Stimulated activated memory B cell treated with anti-CD40 and anti-IgM and Interleukin-4, amounts not matched to agents 10 μg/mL and 1 μg/mL and 100 μg/mL, for 72 hours (primary cell): Measurements from ENCODE around the gene PCSK7.

Experiments used
- ATAC-seq: fragments of 150-1000 bp; cut with Tn5 transposase; 2 replicates; pipeline ENCODE4 v1.10.0; 2021
- H3K27ac Mint-ChIP-seq: one replicate; pipeline ENCODE4 v1.8.0; 2022; ENCODE audit warnings: mild to moderate bottlenecking, mixed read lengths
- H3K27me3 Mint-ChIP-seq: one replicate; pipeline ENCODE4 v1.8.0; 2022; ENCODE audit warnings: mixed read lengths
- H3K36me3 Mint-ChIP-seq: one replicate; pipeline ENCODE4 v1.8.0; 2022; ENCODE audit warnings: mixed read lengths
- H3K4me1 Mint-ChIP-seq: one replicate; pipeline ENCODE4 v1.8.0; 2022; ENCODE audit warnings: mixed read lengths
- H3K4me3 Mint-ChIP-seq: one replicate; pipeline ENCODE4 v1.8.0; 2022; ENCODE audit warnings: mild to moderate bottlenecking, moderate library complexity, mixed read lengths
- H3K9me3 Mint-ChIP-seq: one replicate; pipeline ENCODE4 v1.8.0; 2022; ENCODE audit warnings: mixed read lengths

Gene PCSK7

DNA sequence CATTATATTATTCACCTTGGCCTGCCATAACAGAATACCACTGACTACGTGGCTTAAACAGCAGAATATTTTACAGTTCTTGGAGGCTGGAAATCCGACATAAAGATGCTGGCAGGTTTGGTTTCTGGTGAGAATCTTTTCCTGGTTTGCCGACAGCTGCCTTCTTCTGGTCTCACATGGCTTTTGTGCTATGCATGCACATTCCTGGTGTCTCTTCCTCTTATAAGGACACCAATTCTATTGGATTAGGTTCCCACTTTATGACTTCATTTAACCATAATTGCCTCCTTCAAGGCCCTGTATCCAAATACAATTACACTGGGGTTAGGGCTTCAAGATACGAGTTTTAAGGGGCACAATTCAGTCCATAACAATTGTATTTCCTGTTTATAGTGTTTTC is 17.7 kb upstream of the PCSK7 start:
- Mint-ChIP-seq H3K27ac (no peak overlapping the region), H3K4me3 (no peak overlapping the region), H3K36me3 (peaks cover 55% of the 10 kb centered on the region), H3K27me3 (no peaks in the 10 kb centered on the region), H3K4me1 (no peaks in the 10 kb centered on the region), H3K9me3 (no peaks in the 10 kb centered on the region)
- ATAC-seq = no peak

- no peaks in the 10 kb centered on the region for H3K4me1 Mint-ChIP-seq
- peaks cover 56% of the 10 kb centered on the region for H3K36me3 Mint-ChIP-seq
- no peak overlapping the region for H3K27ac Mint-ChIP-seq
- ATAC-seq = no peak
- no peaks in the 10 kb centered on the region for H3K27me3 Mint-ChIP-seq
- no peak overlapping the region for H3K4me3 Mint-ChIP-seq
- H3K9me3 Mint-ChIP-seq = no peaks in the 10 kb centered on the region
Observed at GRCh38 chr11:117248341-117248740, 16.5 kb upstream of the PCSK7 start.

DNA sequence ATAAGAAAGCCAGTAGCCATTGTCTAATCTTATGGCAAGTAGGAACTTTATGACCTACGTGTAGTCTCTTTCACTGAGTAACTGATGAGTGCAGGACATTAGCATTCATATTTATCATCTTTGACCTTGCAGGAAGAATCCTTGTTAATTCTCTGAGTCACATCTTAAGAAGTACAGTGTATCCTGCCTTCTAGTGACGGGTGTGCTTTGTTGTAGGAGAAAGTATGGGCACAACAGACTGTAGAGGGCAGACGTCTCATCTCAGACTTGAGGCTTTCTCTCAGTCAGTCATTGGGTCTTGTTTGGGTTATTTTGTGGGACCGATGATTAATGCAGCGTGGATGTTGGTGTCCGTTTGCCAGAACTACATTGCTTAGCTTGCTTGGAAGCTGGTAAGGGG is 7.4 kb upstream of the PCSK7 start:
- H3K4me3 Mint-ChIP-seq = no peak overlapping the region
- ATAC-seq = no peak
- H3K4me1 Mint-ChIP-seq = no peaks in the 10 kb centered on the region
- H3K27me3 Mint-ChIP-seq = no peaks in the 10 kb centered on the region
- no peaks in the 10 kb centered on the region for H3K9me3 Mint-ChIP-seq
- H3K27ac Mint-ChIP-seq = no peak overlapping the region
- peaks cover 20% of the 10 kb centered on the region for H3K36me3 Mint-ChIP-seq

GRCh38 chr11:117238221-117238620 is 6.3 kb upstream of the PCSK7 start:
- Mint-ChIP-seq H3K9me3 (no peaks in the 10 kb centered on the region), H3K27ac (no peak overlapping the region), H3K4me3 (no peak overlapping the region), H3K27me3 (no peaks in the 10 kb centered on the region), H3K36me3 (peaks cover 16% of the 10 kb centered on the region), H3K4me1 (peaks cover 6% of the 10 kb centered on the region)
- no peak for ATAC-seq

DNA sequence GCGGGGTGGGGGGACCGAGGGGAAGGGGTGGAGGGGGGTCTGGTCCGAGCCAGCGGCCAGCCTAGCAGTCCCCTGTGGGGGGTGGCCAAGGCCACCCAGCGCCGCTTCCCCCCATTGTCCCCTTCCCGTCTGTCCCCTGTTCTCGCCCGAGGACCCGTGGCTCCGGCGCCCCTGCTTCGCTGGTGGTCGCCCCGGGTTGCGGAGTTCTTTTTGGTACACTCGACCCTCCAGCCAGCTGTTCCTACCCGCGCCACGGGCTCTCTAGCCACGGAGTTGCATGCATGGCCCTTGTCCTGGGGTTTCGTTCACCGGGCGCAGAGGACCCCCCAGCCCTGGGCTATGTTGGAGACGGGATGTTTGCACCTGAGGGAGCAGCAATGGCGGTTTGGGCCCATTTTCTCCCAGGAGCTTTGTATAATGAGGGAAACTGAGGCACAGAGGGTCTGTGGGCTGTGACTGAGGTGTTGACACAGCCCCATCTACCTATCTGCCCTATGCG is 1.1 kb upstream of the PCSK7 start:
- Mint-ChIP-seq H3K36me3 (peaks cover 25% of the 10 kb centered on the region), H3K9me3 (no peaks in the 10 kb centered on the region), H3K27me3 (no peaks in the 10 kb centered on the region), H3K4me3 (peak overlapping the region; percentile 93), H3K27ac (peak overlapping the region; percentile 96), H3K4me1 (peaks cover 40% of the 10 kb centered on the region)
- ATAC-seq = peak; percentile 45

GRCh38 chr11:117232092-117232878 is 412 bp upstream of the PCSK7 start, which contains the start of gene RNF214:
RNF214 (plus strand) TSS chr11:117232671; CDS start chr11:117234273, 1,602 bp downstream.
- no peaks in the 10 kb centered on the region for H3K27me3 Mint-ChIP-seq
- no peaks in the 10 kb centered on the region for H3K9me3 Mint-ChIP-seq
- peaks cover 29% of the 10 kb centered on the region for H3K36me3 Mint-ChIP-seq
- peak; percentile 85 for ATAC-seq
- peak within 1 kb of the TSS; percentile 96 for H3K27ac Mint-ChIP-seq
- H3K4me3 Mint-ChIP-seq = peak within 1 kb of the TSS; percentile 94
- H3K4me1 Mint-ChIP-seq = peaks cover 40% of the 10 kb centered on the region

DNA sequence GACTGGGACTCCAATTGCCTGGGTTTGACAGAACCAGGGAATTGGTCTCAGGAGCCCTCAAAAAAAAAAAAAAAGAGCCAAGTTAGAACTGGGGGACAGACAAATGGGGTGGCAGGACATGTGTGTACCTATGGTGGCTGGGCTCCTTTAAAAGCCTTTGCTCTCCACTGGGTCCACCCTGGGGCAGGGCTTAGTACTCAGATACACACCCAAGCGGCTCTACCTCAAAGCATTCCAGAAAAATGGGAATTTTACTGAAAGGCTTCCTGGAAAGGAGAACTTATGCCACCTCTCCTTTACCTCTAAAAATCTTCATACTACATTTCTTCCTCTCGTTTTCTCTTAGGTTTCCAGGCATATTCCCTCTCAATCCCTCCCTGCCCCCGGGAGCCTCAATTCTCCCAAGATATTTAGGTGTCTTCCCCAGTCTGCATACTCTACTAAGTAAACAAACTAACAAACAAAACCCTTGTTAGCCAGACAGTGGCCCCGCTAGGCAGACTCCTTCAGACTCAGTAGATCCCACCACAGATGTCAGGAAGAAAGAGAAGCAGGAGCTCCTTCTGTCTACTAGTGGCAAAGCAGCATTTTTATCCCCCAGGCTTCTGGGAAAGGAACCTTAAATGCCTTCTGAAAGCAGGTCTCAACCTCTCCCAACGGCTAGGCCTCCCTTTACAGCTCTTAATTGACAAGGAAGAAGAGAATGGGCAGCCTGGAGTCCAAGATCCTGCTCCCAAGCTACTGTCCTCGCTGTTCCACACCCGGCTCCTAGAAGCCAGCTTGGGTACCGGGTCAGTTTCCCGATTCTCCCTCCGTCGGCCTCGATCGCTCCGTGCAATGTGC is 653 bp downstream of the PCSK7 start:
- Mint-ChIP-seq H3K27me3 (no peaks in the 10 kb centered on the region), H3K27ac (peak overlapping the region; percentile 96), H3K4me3 (peak overlapping the region; percentile 94), H3K4me1 (peaks cover 50% of the 10 kb centered on the region), H3K9me3 (no peaks in the 10 kb centered on the region), H3K36me3 (peaks cover 40% of the 10 kb centered on the region)
- peak; percentile 3 for ATAC-seq

GRCh38 chr11:117230286-117230961 is 1.4 kb downstream of the PCSK7 start:
- ATAC-seq = peak; percentile 66
- Mint-ChIP-seq H3K27ac (peak overlapping the region; percentile 96), H3K4me3 (peak overlapping the region; percentile 94), H3K27me3 (no peaks in the 10 kb centered on the region), H3K9me3 (no peaks in the 10 kb centered on the region), H3K4me1 (peaks cover 50% of the 10 kb centered on the region), H3K36me3 (peaks cover 46% of the 10 kb centered on the region)

- H3K4me1 Mint-ChIP-seq = peaks cover 50% of the 10 kb centered on the region
- H3K36me3 Mint-ChIP-seq = peaks cover 51% of the 10 kb centered on the region
- no peaks in the 10 kb centered on the region for H3K9me3 Mint-ChIP-seq
- H3K27ac Mint-ChIP-seq = peak overlapping the region; percentile 96
- no peaks in the 10 kb centered on the region for H3K27me3 Mint-ChIP-seq
- ATAC-seq = no peak
- H3K4me3 Mint-ChIP-seq = peak overlapping the region; percentile 94
Observed at GRCh38 chr11:117229931-117230285, 2.0 kb downstream of the PCSK7 start.

GRCh38 chr11:117229411-117229810 is 2.5 kb downstream of the PCSK7 start:
- Mint-ChIP-seq H3K27me3 (no peaks in the 10 kb centered on the region), H3K27ac (peak overlapping the region; percentile 96), H3K9me3 (no peaks in the 10 kb centered on the region), H3K36me3 (peaks cover 56% of the 10 kb centered on the region), H3K4me1 (peaks cover 50% of the 10 kb centered on the region), H3K4me3 (peak overlapping the region; percentile 94)
- no peak for ATAC-seq

- Mint-ChIP-seq H3K4me1 (peaks cover 43% of the 10 kb centered on the region), H3K36me3 (peaks cover 67% of the 10 kb centered on the region), H3K4me3 (peak overlapping the region; percentile 30), H3K27me3 (no peaks in the 10 kb centered on the region), H3K27ac (peak overlapping the region; percentile 96), H3K9me3 (no peaks in the 10 kb centered on the region)
- ATAC-seq = no peak
Observed at GRCh38 chr11:117228091-117228490, 3.8 kb downstream of the PCSK7 start.

DNA sequence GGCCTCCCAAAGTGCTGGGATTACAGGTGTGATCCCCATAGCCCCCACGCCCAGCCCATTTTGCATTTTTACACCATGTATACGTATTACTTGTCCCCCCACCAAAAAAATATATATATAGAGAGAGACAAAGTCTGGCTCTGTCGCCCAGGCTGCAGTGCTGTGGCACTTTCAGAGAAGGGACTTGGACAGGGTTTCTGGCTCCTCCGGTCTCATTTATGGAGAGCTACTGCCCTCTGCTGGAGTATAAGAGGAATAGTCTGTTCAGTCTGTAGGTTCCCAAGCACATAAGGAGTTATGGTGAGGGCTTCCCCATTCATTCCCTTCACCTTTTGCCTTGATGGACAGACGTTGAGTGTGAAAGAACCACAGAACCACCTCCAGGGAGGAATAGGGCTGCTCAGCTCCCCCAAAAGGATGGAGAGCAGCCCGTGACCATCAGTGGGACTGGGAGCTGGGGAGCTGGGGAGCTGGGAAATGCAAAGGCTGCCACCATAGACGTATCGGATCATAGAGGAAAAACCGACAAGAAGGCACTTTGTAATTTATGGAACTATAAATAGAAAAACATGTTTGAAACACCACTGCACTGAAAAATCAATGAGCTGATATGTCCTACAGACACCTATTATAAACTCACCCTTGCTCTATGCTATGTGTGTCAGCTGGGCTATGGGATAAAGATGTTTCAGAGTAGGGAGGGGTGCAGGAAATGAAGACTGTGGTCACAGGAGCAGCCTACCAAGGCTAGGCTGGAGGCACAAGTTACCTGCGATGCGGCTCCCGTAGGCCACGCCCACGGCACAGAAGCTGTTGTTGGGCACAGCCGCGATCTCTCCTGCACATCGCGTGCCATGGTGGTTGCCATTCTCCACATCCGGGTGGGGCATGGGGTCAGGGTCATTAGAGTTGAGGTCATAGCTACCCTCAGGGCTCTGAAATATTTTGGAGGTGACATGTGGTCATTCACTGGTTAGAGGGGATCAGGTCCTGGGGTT is 5.2 kb downstream of the PCSK7 start:
- Mint-ChIP-seq H3K27me3 (no peaks in the 10 kb centered on the region), H3K27ac (peak overlapping the region; percentile 43), H3K9me3 (no peaks in the 10 kb centered on the region), H3K36me3 (peaks cover 76% of the 10 kb centered on the region), H3K4me1 (peaks cover 41% of the 10 kb centered on the region), H3K4me3 (no peak overlapping the region)
- ATAC-seq = peak; percentile 72

- no peak overlapping the region for H3K4me3 Mint-ChIP-seq
- ATAC-seq = no peak
- H3K36me3 Mint-ChIP-seq = peaks cover 83% of the 10 kb centered on the region
- peaks cover 32% of the 10 kb centered on the region for H3K4me1 Mint-ChIP-seq
- H3K27ac Mint-ChIP-seq = peak overlapping the region; percentile 43
- H3K9me3 Mint-ChIP-seq = no peaks in the 10 kb centered on the region
- H3K27me3 Mint-ChIP-seq = no peaks in the 10 kb centered on the region
Observed at GRCh38 chr11:117225553-117226170, 6.2 kb downstream of the PCSK7 start.
